ENCODE measurements around the gene MAN1C1.
"Not testable (repeated sequence)": the region's sequence is repeated elsewhere in the genome, so short reads cannot be mapped to it uniquely, and the experiment has no call there.

Gene MAN1C1

DNA sequence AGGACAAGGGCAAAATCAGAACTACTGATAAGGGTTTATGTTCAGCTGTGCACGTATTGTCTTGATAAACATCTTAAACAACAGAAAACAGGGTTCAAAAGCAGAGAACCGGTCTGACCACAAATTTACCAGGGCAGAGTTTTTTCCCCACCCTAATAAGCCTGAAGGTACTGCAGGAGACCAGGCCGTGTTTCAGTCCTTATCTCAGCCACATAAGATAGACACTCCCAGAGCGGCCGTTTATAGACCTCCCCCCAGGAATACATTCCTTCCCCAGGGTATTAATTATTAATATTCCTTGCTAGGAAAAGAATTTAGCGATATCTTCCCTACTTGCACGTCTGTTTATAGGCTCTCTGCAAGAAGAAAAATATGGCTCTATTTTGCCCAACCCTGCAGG lies 19.6 kb downstream of the MAN1C1 start:
- not testable (repeated sequence) for DNase-seq

DNA sequence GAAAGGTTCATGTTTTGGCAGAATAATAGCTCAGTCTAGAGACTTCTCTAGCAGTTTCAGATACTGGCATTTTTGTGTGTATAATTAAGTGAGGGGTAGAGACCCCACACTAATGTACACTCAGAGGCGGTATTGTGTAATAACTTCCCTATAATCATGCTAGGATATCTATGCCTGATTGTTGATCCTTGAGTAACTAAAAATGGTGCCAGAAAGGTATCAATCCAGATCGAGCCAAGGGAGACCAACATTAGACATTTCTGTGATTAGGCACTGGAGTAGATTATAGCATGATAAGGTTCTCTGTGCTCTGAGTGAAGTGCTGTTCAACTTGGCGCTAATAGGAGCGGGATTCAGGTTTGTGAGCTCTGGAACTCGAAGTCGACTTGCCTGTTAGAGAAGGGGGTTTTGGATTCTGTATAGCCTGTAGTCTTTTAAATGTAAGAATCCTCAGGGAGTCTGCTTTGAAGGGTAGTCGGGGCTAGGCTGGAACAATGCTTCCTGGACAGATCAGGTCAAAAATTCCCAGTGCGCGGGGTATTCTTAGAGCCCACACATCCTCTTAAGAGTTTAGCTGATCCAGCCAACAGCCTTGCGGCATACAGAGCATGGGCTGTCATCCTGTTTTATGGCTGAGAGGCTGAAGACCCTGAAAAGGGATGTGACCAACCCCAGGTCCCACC lies 24.2 kb downstream of the MAN1C1 start:
- DNase-seq: no peak

DNA sequence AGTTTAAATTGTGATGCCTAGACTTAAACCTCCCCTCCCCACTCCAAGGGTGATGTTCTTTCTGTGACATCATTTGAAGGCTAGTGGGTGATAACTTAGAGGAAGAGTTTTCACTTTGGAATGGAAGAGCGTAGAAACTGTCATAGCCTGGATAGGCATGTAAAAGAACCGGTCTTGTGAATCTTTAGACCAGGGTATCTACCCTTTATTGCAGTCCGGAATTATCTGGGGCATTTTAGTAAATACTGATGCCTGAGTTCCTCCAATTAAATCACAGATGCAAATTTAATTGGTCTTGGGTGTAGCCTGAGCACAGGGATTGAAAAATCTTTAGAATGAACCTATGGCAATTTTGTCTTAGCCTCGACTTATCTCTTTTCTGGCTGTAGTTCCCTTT lies 24.7 kb downstream of the MAN1C1 start:
- DNase-seq: no peak

DNA sequence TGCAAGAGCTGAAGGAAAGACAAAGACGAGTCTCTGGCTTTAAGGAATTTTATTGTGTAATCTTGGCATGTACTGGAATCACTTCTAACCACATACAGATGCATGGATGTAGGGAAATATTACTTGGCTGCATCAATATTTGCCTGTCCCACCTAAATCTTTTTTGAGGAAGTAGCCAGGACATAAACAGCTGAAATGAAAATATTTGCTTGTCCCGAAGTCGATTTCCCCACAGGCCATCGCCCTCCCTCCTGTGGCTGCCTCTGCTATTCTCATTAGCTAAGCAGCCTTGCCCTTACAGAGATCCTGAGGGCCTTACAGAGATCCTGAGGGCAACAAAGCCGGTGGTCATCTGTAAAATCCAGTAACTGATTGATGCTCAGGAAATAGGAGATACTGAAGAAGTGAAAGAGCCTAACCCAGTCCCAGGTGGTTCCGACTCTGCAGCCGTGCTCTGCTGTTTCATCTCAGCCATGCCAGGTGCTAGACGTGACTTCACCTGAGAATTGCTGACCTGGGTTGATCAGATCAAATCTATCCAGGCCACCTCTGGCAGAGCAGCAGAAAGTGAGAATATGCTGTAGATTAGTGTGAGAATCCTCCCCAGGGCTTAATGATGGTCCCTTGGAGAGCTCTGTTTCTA lies 25.5 kb downstream of the MAN1C1 start:
- no peak for DNase-seq

GRCh38 chr1:25642574-25643108 lies 26.1 kb downstream of the MAN1C1 start:
- peak; percentile 26 for DNase-seq

- no peak for DNase-seq
Measured at GRCh38 chr1:25643929-25644328, 27.3 kb downstream of the MAN1C1 start.

DNA sequence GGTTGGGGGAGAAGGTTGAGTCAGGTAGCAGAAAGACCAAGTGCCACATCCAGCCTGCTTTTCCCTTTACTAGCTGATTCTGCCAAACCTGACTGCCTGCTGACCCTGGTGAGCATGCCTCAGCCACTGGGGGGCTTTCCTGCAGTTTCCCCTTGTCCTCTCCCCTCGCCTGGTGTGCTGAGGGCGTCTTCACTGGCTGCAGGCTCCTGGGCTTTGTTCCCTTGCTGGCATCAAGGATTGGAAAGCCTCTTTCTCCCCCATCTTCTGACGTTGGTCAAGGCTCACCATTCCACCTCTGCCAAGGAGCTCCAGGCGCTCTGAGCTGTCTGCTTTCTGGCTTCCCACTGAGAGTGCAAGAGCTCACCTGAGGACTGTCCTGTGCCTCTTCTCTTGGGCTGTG lies 28.4 kb downstream of the MAN1C1 start:
- no peak for DNase-seq

GRCh38 chr1:25645637-25646400 lies 29.2 kb downstream of the MAN1C1 start:
- DNase-seq: no peak

- no peak for DNase-seq
Measured at GRCh38 chr1:25647106-25647505, 30.5 kb downstream of the MAN1C1 start.

GRCh38 chr1:25647863-25648262 lies 31.3 kb downstream of the MAN1C1 start:
- DNase-seq: no peak

DNA sequence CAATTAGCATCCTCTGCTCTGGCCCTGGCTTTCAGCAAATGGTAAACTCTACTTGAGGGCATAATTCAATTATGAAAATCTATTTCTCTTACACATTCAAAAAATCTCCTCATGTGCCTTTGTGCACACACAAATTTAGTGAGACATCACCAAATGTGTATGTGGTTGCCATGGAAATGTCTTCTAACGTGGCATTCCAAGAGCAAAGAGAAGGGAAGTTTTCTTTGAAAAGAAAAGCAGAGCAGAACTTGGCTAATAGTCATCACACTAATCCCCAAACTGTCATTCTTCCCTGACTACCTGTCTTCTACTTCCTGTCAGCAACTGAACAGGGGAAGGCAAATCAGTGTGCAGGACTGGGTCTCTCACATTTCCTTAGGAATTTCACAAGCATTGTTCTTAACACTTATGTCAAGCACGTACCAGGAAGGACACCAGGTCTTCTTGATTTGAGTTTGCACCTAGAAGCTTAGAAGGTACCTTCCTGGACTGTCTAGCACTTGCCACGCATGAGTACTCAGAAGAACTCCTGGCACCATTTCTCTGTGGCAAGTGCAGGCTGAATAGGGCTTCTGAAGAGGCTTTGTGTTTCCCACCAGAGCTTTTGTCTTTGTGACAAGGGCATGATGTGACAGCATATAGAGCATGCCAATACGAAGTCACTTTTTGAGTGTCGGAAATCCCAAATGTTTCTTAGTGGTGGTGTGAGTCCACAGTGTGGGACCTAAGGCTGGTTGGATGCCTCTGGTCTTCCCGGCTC lies 32.3 kb downstream of the MAN1C1 start:
- no peak for DNase-seq

DNA sequence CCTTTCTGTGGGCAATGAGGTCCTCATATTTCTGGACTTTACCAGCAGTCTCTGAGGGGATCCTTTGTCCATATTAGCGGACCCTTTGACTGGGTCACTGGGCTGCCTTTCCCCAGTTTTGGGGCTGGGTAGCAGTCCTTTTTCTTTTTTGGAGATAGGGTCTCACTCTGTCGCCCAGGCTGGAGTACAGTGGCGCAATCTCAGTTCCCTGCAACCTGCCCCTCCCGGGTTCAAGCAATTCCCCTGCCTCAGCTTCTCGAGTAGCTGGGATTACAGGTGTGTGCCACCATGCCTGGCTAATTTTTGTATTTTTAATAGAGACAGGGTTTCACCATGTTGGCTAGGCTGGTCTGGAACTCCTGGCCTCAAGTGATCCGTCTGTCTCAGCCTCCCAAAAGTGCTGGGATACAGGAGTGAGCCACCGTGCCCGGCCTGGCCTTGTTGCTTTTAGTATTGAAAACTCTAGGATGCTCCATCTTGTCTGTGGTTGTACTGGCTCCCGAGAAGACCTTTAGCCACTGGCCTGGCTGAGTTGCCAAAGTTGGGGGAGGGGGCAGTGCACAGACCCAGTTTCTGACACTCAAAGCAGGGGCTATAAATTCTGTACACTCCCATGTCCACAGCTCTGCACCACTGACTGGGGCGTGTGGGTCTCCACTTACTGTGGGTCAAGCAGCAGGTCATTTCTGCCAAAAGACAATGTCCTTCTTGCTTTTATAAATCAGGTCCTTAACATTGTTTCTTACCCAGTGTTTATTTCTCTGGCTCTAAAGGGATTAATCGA lies 33.1 kb downstream of the MAN1C1 start:
- DNase-seq: no peak

DNA sequence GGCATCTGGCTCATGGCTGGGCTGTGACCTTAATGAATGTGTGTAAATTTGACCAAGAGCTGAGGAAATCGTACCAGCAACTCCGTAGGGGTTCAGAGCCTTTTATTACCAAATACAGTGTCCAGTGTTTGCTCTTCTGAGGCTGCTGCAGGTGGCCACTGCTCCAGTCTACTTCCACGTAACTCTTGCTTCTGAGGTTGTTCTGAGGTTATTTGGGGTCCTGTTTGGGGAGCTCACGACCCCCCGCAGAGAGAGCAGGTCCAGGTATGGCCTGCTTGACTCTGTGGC lies 33.6 kb downstream of the MAN1C1 start:
- DNase-seq: no peak

DNA sequence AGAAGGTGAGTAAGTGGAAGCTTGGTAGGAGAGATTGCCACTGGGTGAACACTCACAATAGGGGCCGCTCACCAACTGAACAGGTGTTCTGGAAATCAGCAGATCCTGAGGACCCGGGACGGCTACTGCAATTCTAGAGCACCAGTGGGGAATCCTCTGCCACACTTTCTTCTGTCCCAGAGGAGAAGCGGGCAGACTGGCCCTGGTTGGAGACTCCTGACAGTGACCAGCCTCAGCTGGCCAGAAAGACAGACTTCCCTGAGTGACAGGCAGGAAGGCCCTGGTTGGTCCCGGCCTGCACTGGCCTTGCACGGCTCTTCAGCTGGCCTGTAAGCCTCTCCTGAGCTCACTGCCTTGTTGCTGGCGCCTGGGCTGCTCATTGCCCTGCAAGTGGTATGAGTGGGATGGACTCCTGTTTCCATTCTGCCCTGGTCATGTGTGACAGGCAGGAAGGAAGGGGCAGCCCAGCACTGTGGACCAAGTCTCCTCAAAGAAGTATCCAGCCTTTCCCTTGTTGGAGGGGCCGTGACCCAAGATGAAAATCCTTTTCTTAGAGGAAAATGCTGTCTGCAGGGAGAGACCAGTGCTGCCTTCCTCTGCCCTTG lies 34.5 kb downstream of the MAN1C1 start:
- DNase-seq: no peak

GRCh38 chr1:25651824-25652741 lies 35.5 kb downstream of the MAN1C1 start:
- no peak for DNase-seq

GRCh38 chr1:25653558-25653957 lies 37.0 kb downstream of the MAN1C1 start:
- DNase-seq: no peak

- no peak for DNase-seq
Measured at GRCh38 chr1:25654109-25654660, 37.6 kb downstream of the MAN1C1 start.

DNA sequence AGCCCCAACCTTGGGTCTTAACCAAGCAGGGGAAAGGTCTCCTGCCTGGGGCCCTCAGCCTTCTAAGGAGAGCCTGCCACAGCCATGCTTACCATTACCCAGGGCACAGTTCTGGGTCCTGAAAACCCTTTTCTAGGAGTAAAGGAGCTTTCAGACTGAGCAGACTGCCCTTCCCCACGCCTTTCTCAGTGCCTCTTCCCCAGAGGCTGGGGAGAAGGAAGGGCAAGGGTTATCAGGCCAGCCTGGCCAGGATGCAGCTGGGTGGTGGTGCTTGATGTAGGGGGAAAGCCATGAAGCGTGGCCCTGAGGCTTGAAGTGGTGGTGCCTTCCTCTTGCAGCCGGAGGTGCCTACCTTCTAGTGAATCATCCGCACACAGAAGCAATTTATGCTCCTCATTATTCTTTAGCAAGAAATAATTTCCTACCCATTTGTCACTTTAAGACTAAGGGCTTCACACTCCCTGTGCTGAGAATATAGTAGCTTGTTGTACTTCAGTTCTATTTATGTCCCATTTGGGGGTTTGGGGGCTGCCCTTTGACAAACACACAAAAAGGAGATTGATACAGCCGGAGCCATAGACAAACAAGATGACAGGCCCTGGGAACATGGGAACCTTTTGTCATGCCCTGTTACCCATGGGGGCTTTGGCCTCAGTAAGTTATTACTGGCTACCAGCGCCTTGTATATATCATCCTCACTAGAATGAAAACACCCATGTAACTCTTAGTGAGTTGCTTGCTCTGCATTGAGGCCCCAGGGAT lies 40.7 kb downstream of the MAN1C1 start:
- DNase-seq: no peak

DNA sequence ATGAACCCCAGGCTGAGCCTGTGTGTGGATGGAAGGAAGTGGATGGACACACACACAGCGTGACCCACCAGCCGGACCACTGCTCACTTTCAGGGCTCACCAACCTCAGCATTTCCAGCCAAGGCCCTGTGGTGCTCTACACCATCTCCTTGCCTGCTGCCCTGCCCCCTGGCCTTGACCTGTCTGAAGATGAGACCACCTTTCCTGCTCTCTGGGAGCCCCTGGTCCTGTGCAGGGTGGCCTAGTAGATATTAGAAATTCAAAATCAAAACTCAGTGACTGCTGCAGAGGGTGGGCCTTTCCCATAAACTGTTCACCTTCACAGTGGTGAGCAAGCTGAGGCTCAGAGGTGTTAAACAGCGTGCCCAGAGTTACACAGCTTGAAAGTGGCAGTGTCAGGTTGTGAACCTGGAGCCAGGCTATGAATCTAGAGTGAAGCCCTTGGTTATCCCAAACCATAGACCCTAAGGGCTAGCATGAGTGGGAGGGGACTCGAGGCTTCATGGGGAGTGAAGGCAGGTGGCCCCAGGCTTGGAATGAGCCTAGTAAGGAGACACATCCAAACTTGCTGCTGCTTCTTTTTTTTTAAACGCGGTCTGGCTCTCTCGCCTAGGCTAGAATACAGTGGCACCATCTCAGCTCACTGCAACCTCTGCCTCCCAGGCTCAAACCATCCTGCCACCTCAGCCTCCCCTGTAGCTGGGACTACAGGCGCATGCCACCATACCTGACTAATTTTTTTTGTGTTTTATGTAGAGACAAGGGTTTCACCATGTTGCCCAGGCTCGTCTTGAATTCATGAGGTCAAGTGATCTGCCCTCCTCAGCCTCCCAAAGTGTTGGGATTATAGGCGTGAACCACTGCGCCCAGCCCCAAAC lies 41.5 kb downstream of the MAN1C1 start:
- DNase-seq: no peak
